Hematopoietic multipotent progenitor cell treated with erythropoietin and hydrocortisone succinate and interleukin-3 and kit ligand, for 8 days (in vitro differentiated cells): ENCODE data around the gene OXCT2.

Source experiments
- DNase-seq: peaks from one replicate; pipeline ENCODE4 v3.0.0-alpha.2; 2015

Gene OXCT2

DNA sequence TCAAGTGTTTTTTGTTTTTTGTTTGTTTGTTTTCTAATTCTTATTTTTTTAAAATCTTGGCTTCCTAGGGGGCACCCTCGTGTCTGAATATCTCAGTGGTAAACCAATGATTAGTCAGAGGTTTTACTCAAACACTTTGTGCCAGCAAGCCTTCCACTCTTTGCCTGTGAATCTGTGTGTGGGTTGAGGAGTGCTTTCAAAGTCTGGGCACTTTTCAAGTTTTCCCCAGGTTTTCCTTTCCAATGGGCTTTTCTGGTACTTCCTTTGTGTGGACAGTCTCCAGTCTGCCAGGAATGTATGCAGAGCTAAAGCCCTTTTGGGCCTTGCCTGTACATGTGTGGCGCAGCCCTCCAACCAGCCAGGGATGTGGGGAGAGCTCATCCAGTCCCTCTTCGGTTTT lies 42.1 kb downstream of the OXCT2 start:
- DNase-seq, result no peak

DNA sequence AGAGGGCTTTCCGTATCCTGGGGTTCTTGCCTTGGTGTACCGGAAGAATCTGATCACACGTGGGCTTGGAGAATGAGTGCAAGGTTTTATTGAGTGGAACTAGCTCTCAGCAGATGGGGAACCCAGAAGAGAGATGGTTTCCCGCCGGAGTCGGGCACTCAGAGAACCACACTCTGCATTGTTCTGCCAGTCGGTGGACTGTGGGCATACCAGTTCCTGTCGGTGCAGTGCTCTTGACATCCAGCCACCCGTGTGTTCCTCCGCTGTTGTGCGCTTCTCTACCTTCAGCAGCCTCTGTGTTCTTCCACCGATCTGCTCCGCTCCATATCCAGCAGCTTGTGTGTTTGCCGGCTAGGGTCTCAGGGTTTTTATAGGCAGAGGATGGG lies 43.2 kb downstream of the OXCT2 start:
- no peak for DNase-seq

GRCh38 chr1:39727221-39727931 lies 43.8 kb downstream of the OXCT2 start:
- no peak for DNase-seq

GRCh38 chr1:39726600-39726999 lies 44.5 kb downstream of the OXCT2 start:
- DNase-seq, result no peak

DNA sequence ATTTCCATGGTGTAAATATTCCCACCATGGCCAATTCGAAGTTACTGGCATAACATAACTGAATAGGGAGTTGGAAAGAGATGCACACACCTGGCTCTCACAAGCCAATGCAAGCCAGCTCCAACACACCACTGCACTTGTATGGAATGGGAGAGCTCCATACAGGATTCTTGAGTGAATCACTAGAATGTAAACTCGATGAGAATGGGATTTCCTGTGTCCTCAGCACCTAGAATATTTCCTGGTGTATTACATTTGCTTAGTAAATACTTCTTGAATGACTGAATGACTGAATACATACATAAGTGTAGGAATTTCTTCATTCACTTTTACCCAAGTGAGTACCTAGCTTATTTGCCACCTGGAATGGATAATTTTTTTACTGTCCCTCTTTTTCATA lies 48.7 kb downstream of the OXCT2 start:
- no peak for DNase-seq

GRCh38 chr1:39721664-39722063 lies 49.5 kb downstream of the OXCT2 start:
- DNase-seq, result no peak

- DNase-seq, result peak; percentile 75
Measured at GRCh38 chr1:39720094-39720999, 50.8 kb downstream of the OXCT2 start.
